EL (cell line): ENCODE results near the gene MYO1C.
"Not testable (repeated sequence)": the region's sequence is repeated elsewhere in the genome, so short reads cannot be mapped to it uniquely, and the experiment has no call there.

Experiments used
- DNase-seq: peaks from one replicate; pipeline ENCODE4 v3.0.0-alpha.2; 2016

The MYO1C gene, protein sequence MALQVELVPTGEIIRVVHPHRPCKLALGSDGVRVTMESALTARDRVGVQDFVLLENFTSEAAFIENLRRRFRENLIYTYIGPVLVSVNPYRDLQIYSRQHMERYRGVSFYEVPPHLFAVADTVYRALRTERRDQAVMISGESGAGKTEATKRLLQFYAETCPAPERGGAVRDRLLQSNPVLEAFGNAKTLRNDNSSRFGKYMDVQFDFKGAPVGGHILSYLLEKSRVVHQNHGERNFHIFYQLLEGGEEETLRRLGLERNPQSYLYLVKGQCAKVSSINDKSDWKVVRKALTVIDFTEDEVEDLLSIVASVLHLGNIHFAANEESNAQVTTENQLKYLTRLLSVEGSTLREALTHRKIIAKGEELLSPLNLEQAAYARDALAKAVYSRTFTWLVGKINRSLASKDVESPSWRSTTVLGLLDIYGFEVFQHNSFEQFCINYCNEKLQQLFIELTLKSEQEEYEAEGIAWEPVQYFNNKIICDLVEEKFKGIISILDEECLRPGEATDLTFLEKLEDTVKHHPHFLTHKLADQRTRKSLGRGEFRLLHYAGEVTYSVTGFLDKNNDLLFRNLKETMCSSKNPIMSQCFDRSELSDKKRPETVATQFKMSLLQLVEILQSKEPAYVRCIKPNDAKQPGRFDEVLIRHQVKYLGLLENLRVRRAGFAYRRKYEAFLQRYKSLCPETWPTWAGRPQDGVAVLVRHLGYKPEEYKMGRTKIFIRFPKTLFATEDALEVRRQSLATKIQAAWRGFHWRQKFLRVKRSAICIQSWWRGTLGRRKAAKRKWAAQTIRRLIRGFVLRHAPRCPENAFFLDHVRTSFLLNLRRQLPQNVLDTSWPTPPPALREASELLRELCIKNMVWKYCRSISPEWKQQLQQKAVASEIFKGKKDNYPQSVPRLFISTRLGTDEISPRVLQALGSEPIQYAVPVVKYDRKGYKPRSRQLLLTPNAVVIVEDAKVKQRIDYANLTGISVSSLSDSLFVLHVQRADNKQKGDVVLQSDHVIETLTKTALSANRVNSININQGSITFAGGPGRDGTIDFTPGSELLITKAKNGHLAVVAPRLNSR

DNA sequence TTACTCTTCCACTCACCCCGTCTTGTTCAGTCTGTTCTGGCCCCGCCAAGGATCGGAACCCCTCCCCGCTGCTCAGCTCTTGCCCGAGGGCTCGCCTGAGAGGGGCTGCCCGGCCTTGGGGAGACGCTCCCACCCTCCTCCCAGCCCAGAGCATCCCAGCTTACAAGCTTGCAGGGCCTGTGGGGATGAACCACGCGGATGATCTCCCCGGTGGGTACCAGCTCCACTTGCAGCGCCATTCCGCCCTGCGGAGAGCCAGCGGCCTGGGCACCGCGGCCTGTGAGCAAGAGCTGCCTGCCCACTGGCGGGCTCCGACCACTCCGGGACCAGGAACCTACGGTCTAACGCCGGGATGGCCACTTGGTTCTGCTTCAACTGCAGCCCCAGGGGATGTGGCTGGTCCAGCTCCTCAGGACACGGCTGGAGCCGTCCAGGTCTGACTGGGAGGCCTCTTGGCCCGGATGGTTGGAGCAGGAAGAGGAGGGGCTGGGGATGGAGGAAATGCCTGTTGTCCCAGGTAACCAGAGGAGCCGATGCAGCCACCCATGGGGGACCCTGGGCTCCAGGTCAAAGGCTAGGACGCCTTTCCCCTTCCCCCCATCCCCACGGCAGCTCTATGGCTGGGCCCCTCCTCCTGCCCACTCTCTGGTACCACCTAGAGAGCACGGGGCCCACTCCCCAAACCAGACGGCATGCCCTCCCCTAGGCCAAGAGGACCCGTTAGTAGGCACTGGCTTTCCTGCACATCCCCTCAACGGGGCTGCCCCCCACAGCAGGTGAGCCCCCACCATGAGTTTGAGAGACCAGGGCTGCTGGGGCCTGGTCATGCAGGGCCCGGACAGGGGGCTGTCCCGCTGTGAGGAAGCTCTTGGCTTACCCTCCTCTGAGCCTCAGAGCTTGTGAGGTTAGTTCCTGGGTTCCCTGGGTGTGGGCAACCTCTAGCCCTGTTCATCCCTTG, at the start of gene MYO1C:
Gene MYO1C (minus strand): TSS at position 438 of the 958 bp plus-strand sequence. CDS start 199 bp downstream, at position 239.
- DNase-seq: no peak

DNA sequence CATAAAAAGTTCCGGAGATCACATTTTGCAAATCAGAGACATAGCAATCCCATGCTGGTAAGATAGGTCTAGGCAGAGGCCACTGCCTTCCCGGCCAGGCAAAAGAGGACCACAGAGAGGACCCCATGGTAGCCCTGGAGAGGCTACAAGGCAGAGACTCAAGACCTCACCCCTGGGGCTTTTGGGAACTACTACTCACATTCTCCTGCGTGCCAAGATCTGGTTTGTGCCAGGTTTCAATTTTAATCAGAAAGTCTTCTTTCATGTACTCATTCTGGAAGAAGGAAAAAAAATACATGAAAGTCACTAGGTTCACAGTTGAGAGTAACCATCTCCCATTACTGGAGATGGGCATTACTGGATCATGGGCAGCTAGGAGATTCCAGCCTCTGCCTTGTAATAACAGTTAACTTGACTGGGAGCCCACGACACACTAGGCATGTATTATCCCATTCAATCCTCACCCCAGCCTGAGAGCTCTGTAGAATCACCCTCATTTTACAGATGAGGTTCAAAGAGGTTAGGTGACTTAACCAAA, 49.0 kb upstream of the MYO1C start:
- no peak for DNase-seq

- DNase-seq: no peak
Measured at GRCh38 chr17:1539811-1540210, 47.3 kb upstream of the MYO1C start.

DNA sequence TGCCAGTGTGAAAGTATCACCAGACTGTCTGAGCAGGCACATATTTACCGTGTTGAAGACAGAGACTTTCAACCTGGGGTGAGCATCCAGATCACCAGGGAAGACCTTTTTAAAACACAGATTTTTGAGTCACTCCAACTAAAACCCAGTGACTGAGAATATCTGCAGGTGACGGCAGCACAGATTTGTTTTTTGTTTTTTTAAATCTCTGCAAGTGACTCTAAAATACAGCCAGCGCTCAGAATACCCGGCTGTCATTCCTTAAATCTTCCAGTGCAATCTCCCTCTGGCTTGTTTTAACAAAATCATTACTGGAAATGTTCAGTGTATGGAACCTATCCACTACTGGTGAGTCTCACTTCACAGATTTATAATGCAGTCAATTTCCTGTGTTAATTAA, 43.3 kb upstream of the MYO1C start:
- DNase-seq: no peak

DNA sequence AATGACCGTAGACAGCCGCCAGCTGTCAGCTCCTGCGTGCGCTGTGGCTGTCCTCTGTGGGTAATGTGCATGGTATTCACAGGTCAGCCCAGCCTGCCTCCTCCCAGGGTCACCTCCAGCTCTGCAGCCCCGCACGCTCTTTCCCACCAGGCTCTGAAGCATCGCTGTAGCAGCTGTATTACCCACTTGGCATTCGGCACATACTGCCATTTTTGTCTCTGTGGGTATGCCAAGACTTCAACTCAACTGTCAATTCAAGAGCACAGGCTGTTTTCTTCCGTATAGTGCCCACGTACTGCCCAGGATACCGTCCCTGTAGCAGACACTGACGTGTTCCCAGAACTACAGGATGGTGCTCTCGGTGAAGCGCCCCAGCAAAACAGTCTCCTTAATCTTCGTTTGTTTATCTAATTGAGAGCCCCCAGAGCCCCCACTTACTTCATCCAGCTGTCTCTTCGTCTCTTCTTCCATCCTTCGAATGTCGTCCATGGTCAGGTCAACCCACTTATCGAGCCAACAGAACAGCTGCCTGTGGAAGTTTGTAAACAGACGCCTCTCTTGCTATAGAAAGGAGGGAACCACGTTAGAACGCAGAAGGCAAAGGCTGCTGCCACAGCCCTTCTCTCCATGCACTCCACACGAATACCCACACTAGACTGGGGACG, 41.3 kb upstream of the MYO1C start:
- no peak for DNase-seq

DNA sequence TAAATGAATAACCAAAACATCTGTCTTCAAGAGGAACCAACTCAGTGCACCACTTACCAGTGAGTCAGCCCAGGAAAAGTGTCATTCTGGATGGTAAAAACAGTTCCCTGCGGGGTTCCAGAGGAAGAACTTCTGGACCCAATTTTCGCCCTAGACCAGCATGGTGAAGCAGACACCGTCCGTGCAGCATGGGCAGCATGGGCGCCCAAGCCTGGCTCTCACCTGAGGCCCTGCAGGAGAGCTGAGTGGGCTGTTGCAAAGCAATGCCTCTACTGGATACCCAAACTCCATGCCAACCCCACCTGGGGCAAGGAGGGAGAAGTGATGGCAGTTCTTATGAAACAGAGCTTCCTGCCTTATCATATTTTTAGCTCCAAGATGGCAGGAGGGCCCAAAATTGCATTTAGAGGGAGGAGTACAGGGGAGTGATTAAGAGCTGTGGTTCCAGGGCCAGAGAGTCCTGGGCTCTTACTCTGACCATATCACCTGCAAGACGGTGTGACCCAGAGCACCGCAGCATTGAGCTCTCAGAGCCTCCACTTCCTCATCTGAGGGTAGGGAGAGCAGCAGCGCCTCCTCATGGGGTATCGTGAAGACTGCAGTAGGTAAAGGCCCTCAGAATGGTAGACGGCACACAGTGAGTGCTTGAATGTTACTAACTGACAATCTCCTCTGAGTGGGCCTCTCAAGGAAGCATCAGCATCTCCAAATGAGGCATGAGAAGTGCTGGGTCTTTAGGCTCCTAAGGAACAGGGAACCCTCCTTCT, 40.5 kb upstream of the MYO1C start:
- no peak for DNase-seq

DNA sequence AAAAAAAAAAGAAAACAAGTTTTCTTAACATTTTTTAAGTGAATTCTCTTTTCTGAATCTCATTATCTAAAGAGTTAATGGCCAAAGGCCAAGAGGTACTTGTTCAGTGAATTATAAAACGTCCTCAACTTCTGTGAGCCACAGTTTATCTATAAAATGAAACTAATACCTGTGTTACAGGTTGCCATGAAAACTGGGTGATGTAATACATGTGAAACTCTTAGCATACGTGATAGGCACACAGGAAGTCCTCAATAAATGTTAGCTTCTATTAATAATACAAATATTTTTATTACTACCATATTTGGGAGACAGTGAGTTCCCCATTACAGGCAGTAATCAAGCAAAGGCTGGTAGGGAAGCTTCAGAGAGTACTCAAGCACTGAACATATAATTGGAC, 37.4 kb upstream of the MYO1C start:
- no peak for DNase-seq

DNA sequence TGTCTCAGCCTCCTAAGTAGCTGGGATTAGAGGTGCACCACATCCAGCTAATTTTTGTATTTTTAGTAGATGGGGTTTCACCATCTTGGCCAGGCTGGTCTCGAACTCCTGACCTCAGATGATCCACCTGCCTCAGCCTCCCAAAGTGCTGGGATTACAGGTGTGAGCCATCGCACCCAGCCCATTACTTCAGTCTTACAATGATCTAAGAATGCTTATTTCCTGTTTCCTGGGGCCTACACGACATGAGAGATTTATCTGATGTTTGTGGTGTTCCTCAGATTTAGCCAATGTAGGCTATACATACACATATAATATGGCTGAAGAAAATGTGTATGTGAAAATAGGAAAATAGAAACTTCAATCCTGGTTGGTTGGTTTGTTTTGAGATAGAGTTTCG, 34.4 kb upstream of the MYO1C start:
- not testable (repeated sequence) for DNase-seq

- DNase-seq: no peak
Measured at GRCh38 chr17:1522626-1523025, 30.1 kb upstream of the MYO1C start.

- DNase-seq: no peak
Measured at GRCh38 chr17:1521086-1521640, 28.7 kb upstream of the MYO1C start.

DNA sequence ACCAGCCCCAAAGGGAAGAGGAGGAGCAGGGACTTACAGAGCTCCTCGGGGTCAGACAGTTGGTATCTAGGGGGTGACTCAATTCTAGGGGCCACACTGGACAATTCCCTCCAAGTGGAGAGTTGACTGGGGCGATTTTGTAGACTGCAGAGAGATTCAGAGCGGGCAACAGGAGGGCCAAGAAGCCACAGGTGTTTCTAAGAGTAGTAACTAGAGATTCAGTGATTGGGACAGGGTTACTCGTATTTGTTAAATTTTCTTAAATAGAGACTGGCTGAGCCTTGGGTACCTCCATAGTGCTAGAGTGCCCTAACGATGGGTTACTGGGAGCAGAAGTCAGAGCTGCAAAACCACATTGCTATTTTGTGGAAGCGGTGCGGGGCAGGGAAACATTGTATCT, 27.2 kb upstream of the MYO1C start:
- no peak for DNase-seq

DNA sequence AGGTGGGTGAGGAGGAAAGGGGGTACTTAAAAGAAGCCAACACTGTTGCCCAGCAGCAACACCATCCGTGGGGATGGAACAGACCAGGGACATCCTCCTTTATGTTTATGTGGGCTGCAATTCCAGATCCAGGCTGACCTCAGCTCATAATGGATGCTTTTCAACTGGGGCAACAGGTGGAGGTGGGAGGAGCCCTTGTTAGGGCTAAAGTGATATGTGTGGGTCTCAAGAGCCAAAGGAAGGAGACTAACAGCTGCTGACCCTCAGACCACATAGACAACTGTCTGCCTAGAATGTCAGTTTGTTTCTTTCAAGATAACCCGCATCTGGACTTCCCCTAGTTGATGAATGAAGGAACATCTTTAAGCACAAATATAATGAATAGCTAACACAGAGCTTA, 25.9 kb upstream of the MYO1C start:
- no peak for DNase-seq

DNA sequence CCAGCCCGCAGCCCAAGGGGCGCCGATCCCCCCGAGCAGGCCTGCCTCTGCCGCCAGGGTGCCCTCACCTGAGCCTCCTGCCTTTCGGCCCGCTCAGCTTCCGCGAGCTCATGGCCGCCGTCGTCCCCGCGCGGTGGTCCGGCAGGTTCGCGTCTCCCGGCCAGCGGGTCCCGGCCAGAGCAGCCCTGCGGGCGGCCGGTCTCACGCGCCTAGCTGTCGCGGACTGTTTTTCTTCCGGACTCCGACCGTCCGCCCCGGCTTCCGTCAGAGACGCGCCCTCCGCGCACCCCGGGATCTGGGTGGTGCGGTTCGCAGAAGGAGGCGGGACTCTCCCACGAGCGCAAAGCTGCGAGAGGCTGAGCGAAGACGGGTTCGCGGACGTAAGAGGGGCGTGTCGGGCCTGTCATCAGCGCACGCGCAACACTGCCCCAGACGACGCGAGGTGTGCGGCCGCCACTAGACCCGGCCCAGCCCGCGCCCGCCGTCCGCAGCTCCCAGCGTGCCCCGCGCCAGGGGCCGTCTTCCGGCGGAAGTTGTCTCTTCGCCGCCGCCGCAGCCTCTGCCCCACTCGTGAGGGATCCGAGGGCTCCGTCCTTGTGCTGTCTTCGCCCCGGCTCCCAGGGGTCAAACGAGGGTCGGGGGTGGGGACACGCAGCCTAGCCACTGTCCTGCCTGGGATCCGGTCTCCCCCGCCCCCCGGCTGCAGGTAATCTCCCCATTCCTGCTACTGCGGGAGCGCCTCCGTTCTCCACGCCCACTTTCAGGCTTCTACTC, 24.1 kb upstream of the MYO1C start, which contains the start of gene INPP5K:
Gene INPP5K (minus strand): TSS at position 225 of the 774 bp plus-strand sequence. CDS start 113 bp downstream, at position 112.
- DNase-seq: peak; percentile 98

- DNase-seq: peak; percentile 89
Measured at GRCh38 chr17:1515640-1516387, 23.3 kb upstream of the MYO1C start.

DNA sequence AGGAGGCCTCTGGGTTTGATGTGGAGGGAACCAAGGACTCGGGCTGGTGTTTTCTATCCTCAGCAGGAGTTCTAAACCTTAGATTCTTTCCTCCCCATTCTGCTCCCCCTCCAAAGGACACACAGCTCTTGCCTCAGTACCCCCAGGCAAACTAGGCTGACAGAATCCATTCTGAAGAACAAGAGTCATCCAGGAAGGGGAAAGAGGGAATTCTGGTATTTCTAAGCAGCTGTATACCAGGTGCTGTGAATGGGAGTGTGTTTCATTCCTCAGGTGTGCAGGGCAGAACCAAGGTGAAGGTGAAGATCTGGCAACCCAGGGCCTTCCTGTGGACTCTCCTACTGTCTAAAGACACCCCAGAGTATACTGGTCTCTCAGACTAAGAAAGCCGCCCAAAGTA, 19.9 kb upstream of the MYO1C start:
- DNase-seq: no peak

DNA sequence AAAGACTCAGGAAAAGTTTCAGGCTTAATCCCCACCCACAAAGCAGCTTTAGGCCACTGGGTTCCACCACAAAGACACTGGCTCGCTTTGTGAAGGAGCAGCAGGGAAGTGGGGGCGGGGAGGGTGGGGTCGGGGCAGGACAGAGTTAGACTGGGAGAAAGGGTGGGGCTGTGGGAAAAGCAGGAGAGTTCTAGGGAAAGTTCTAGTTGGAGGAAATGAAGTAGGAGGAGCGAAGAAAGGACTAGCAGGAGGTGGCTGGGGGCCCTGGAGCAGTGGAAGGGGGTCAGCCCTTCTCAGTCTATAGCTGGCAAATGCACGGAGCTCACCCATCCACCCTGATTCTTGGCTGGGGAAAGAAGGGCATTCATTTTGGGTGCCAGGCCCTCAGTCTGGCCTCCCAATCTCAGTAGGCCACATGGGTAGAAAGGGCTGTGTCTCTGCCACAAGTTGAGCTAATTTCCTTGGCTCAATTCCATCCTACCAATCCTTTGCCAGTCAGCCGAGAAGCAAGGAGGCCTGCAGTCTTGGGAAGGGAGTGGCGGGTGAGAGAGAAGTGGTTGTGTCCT, 19.4 kb upstream of the MYO1C start:
- DNase-seq: no peak

GRCh38 chr17:1511290-1511689, 18.8 kb upstream of the MYO1C start:
- no peak for DNase-seq

DNA sequence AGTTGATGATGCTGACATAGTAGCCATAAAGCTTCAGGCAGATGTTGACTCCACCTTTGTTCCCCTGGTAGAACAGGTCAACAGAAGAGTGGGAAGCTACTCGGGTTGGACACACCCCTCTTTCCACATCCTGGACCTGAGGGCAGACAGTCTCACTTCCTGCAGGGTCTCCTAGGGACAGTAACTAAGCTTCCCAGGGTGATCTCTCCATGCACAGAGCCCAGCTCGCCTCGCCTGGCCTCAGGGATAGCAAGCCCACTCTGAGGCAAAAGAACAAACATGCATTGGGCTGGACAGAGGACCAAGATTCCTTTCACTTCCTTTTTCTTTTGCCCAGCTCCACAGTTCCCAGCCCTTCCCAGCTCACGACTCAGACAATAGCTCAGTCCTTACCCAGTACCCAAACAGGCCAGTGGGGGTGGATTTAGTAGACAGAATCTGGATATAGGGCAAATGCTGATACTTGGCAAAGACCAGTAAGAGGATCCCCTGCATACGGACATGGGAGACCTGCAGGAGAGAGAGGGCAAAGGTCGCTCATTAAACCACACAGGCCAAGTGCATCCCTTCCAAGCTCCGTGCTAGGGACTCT, 16.9 kb upstream of the MYO1C start:
- peak; percentile 22 for DNase-seq
